Heart right ventricle (tissue), 16 donors: ENCODE results near the gene SLC25A5. TPM values are rescaled to one million over a fixed set of nuclear protein-coding genes. Genes with fewer than 3 reads are reported as not detected.

Experiments used
- ATAC-seq, 8 donors: fragments of 200-7000 bp; cut with Tn5 transposase; one replicate each; pipeline ENCODE4 v1.9.1; 2020; ENCODE audit warnings: mild to moderate bottlenecking in 8 of 8, moderate library complexity in 8 of 8, moderate number of reproducible peaks in 1 of 8
- DNase-seq, 2 donors: peaks; one replicate each; pipeline ENCODE4 v3.0.0-alpha.2; 2020
- H3K27ac ChIP-seq, 10 donors: fragments of 200-600 bp; sonication (generic) in 2 of 10; one replicate each; pipeline versions ENCODE4 v1.5.0 to v1.8.0; 2020 to 2022; ENCODE audit warnings: mild to moderate bottlenecking in 3 of 10
- H3K27me3 ChIP-seq, 7 donors: fragments of 200-600 bp; one replicate each; pipeline ENCODE4 v1.8.0; 2021 to 2022; ENCODE audit warnings: mild to moderate bottlenecking in 2 of 7
- H3K36me3 ChIP-seq, 9 donors: fragments of 200-600 bp; sonication (generic) in 1 of 9; one replicate each; pipeline versions ENCODE4 v1.5.0 to v1.8.0; 2020 to 2022; ENCODE audit warnings: mild to moderate bottlenecking in 2 of 9
- H3K4me1 ChIP-seq, 9 donors: fragments of 200-600 bp; sonication (generic) in 1 of 9; one replicate each; pipeline versions ENCODE4 v1.5.0 to v1.8.0; 2020 to 2022; ENCODE audit warnings: mild to moderate bottlenecking in 4 of 9
- H3K4me3 ChIP-seq, 10 donors: fragments of 200-600 bp; sonication (generic) in 2 of 10; one replicate each; pipeline versions ENCODE4 v1.5.0 to v1.8.0; 2020 to 2022; ENCODE audit warnings: mild to moderate bottlenecking in 7 of 10, moderate library complexity in 2 of 10
- H3K9me3 ChIP-seq, 11 donors: fragments of 200-600 bp in 10 of 11; sonication (generic) in 2 of 11; one replicate each; pipeline versions ENCODE4 v1.5.0 to v1.8.0; 2013 to 2022; ENCODE audit warnings: mild to moderate bottlenecking in 2 of 11, control low read depth in 1 of 11, moderate library complexity in 1 of 11
- CTCF ChIP-seq, 9 donors: fragments of 200-600 bp; sonication (generic) in 2 of 9; IDR thresholded peaks; one replicate each; pipeline versions ENCODE4 v1.5.0 to v1.8.0; 2021 to 2022; ENCODE audit warnings: antibody characterized with exemption in 9 of 9, mild to moderate bottlenecking in 5 of 9, moderate library complexity in 1 of 9
- WGBS, 2 donors: extraction: QIAGEN DNeasy Blood & Tissue Kit; methylation state at CpG; one replicate each; pipeline ENCODE4 v1.1.7; 2013; ENCODE audit warnings: inconsistent platforms in 1 of 2; 5-methylcytosine and 5-hydroxymethylcytosine counted together
- intact Hi-C, 10 donors: fragments of 100-400 bp; cut with DNase I; formaldehyde crosslinking; loops; one replicate each; pipeline versions ENCODE4 v1.11.1 to v1.14.2; 2022
- long read RNA-seq, 3 donors: library from polyadenylated mRNA; unstranded; transcript quantifications; one replicate each; pipeline ENCODE4 v2.0.0, GENCODE V29; 2020 to 2021
- polyA plus RNA-seq, 2 donors: library from polyadenylated mRNA; stranded (reverse); fragments of 200-250 nt; gene quantifications; one replicate each; pipeline ENCODE4 v1.2.3, GENCODE V29; 2013
- total RNA-seq, 10 donors: library from RNA; stranded (reverse); fragmentation: NEBNext Ultra II Directional in 3 of 10; extraction: Animal tissue kit (Norgen Biotek cat#: 25700) in 3 of 10; gene quantifications; one replicate each; pipeline versions ENCODE4 v1.2.1 to v1.2.4, GENCODE V29; 2021 to 2023
- donor health status: Arrhythmogenic right ventricular cardiomyopathy.
- donor health status: ischemic (EF 13 %, LVEDD 7.1; RV severe dilation, severe dysfunction).
- donor health status: healthy with polysubstance abuse.
- donor health status: DM: no; HTN: yes; CAD: no.
- donor health status: DM: no; HTN: no; CAD: no.
- donor health status: ischemic (EF 25% LVEDD 6.9; RV normal size, moderate dysfunction).
- donor health status: ischemic (EF 25% LVEDD 5.7; RV mildly dilated, moderate dysfunction).
- donor health status: healthy.
- donor health status: DM: yes; HTN: yes; CAD: no.
- donor health status: Ischemic cardiomyopathy.
- donor health status: ischemic (EF 35%, LVEDD 5.7; RV mildly dilated, moderate dysfunction).
- donor health status: nonischemic (EF 11% LVEDD 7.7; RV severe dilation, severe dysfunction).
- donor health status: DM: yes; HTN: yes; CAD: no.
- donor health status: PGD.
- donor health status: ischemic (EF 29% LVEDD 5.4; RV normal size, mild dysfunction).
- donor health status: nonischemic (EF 23%, LVEDD 6.1; RV moderate dilation, normal function).

The SLC25A5 gene
- total RNA-seq: 100 to 1,000 TPM; 133 to 287 (median 184) TPM
- 100 to 1,000 TPM in 1 of 2 donors, 10 to 100 TPM in 1; 43.3 to 482 TPM for polyA plus RNA-seq
- long read RNA-seq, donor 1, transcript SLC25A5-203 (2 exons, 433 nt): minor isoform, 5 of 135 reads
- long read RNA-seq, donor 1, transcript SLC25A5-201 (4 exons, 1,274 nt): major isoform, 119 of 135 reads
- long read RNA-seq, donor 1, partial matches to known transcripts: 7 of 135 reads
- long read RNA-seq, donor 1, other reads (novel, unspliced or antisense): 3 of 135 reads
- long read RNA-seq, donor 2, transcript SLC25A5-201 (4 exons, 1,274 nt): major isoform, 119 of 140 reads
- long read RNA-seq, donor 2, transcript SLC25A5-203 (2 exons, 433 nt): minor isoform, 6 of 140 reads
- long read RNA-seq, donor 2, partial matches to known transcripts: 7 of 140 reads
- long read RNA-seq, donor 2, other reads (novel, unspliced or antisense): 4 of 140 reads
- long read RNA-seq, donor 3, transcript SLC25A5-203 (2 exons, 433 nt): minor isoform, 9 of 400 reads
- long read RNA-seq, donor 3, transcript SLC25A5-201 (4 exons, 1,274 nt): major isoform, 368 of 400 reads
- long read RNA-seq, donor 3, partial matches to known transcripts: 8 of 400 reads
- long read RNA-seq, donor 3, other reads (novel, unspliced or antisense): 14 of 400 reads

GRCh38 chrX:119467842-119468550 lies at the start of gene SLC25A5:
SLC25A5 (plus strand) TSS chrX:119468444; CDS start chrX:119468516, 72 bp downstream.
- 3% methylated on average over 28 to 42 of the region's 46 CpGs for WGBS, 2 donors
- intact Hi-C loops: no loop called here
- Histone ChIP-seq H3K4me1 (peaks cover 0 to 10% (median 0%) of the 10 kb centered on the region in 9 donors), H3K27me3 (no peaks in the 10 kb centered on the region), H3K4me3 (peak within 1 kb of the TSS; percentile 74 to 96 (median 85)), H3K36me3 (peaks cover 0 to 23% (median 0%) of the 10 kb centered on the region in 9 donors), H3K27ac (peak within 1 kb of the TSS; percentile 90 to 99 (median 97)), H3K9me3 (no peaks in the 10 kb centered on the region)
- no peak for TF ChIP-seq CTCF (IDR thresholded peaks at IDR 0.05)
- peak; percentile 94 to 97 (median 96) for ATAC-seq
- DNase-seq: peak; percentile 75 to 84

GRCh38 chrX:119419146-119419545 lies 49.1 kb upstream of the SLC25A5 start:
- intact Hi-C loops: loop anchor here in 2 of 10 donors (5.0 kb wide), 1 partner anchor 93 kb away; no protein-coding TSS in a partner anchor
- no peak for DNase-seq

GRCh38 chrX:119419898-119420297 lies 48.3 kb upstream of the SLC25A5 start:
- Histone ChIP-seq H3K27ac (no peak overlapping the region), H3K27me3 (no peaks in the 10 kb centered on the region), H3K4me3 (no peak overlapping the region), H3K4me1 (no peaks in the 10 kb centered on the region), H3K9me3 (no peaks in the 10 kb centered on the region), H3K36me3 (peaks cover 0 to 18% (median 0%) of the 10 kb centered on the region in 9 donors)
- ATAC-seq: no peak
- DNase-seq: no peak
- TF ChIP-seq CTCF (IDR thresholded peaks at IDR 0.05): no peak
- intact Hi-C loops: loop anchor here in 2 of 10 donors (5.0 kb wide), 1 partner anchor 92 kb away; no protein-coding TSS in a partner anchor
- 91 to 95% methylated on average over 2 of the region's 2 CpGs for WGBS, 2 donors

More at GRCh38 chrX:119419146-119419545, 49.1 kb upstream of the SLC25A5 start:
- no peak overlapping the region for H3K4me3 ChIP-seq
- WGBS, 2 donors: 90 to 91% methylated on average over 4 of the region's 4 CpGs
- peaks cover 0 to 18% (median 0%) of the 10 kb centered on the region in 9 donors for H3K36me3 ChIP-seq
- no peaks in the 10 kb centered on the region for H3K9me3 ChIP-seq
- no peaks in the 10 kb centered on the region for H3K27me3 ChIP-seq
- no peaks in the 10 kb centered on the region for H3K4me1 ChIP-seq
- no peak for TF ChIP-seq CTCF (IDR thresholded peaks at IDR 0.05)
- no peak overlapping the region for H3K27ac ChIP-seq
- no peak for ATAC-seq
